Upper lobe of right lung (tissue), 1 donor: Measurements from ENCODE around the gene UBE2H. TPM values are rescaled to one million over a fixed set of nuclear protein-coding genes. Genes with fewer than 3 reads are reported as not detected.

Experiments used
- ATAC-seq: fragments of 200-7000 bp; cut with Tn5 transposase; one replicate; pipeline ENCODE4 v1.9.1; 2020; ENCODE audit warnings: mild to moderate bottlenecking, moderate library complexity
- DNase-seq: peaks from one replicate; pipeline ENCODE4 v3.0.0-alpha.2; 2020
- H3K27ac ChIP-seq: fragments of 200-600 bp; one replicate; pipeline ENCODE4 v1.8.0; 2022
- H3K27me3 ChIP-seq: fragments of 200-600 bp; one replicate; pipeline ENCODE4 v1.8.0; 2022; ENCODE audit warnings: mild to moderate bottlenecking
- H3K36me3 ChIP-seq: fragments of 200-600 bp; one replicate; pipeline ENCODE4 v1.8.0; 2022
- H3K4me1 ChIP-seq: fragments of 200-600 bp; one replicate; pipeline ENCODE4 v1.8.0; 2022
- H3K4me3 ChIP-seq: fragments of 200-600 bp; one replicate; pipeline ENCODE4 v1.8.0; 2022; ENCODE audit warnings: mild to moderate bottlenecking
- H3K9me3 ChIP-seq: fragments of 200-600 bp; one replicate; pipeline ENCODE4 v1.8.0; 2022
- CTCF ChIP-seq: fragments of 200-600 bp; IDR thresholded peaks from one replicate; pipeline ENCODE4 v1.8.0; 2022; ENCODE audit warnings: antibody characterized with exemption
- intact Hi-C: fragments of 100-400 bp; cut with DNase I; formaldehyde crosslinking; loops from one replicate; pipeline ENCODE4 v1.11.0; 2022
- total RNA-seq: library from RNA; stranded (reverse); fragmentation: NEBNext Ultra II Directional; extraction: Animal tissue kit (Norgen Biotek cat#: 25700); gene quantifications from one replicate; pipeline ENCODE4 v1.2.1, GENCODE V29; 2021
- donor health status: DM: no; HTN: yes; CAD: no; lungs with severe emphysema.

Gene UBE2H
- total RNA-seq, 1 donor from 2014 or later: 69.1 TPM

- DNase-seq (no peak), ATAC-seq (peak; percentile 61)
- H3K27me3 ChIP-seq: no peaks in the 10 kb centered on the region
- no peak overlapping the region for H3K4me3 ChIP-seq
- TF ChIP-seq CTCF: no peak
- H3K9me3 ChIP-seq: no peaks in the 10 kb centered on the region
- peaks cover 29% of the 10 kb centered on the region for H3K36me3 ChIP-seq
- peaks cover 15% of the 10 kb centered on the region for H3K4me1 ChIP-seq
- peak overlapping the region; percentile 60 for H3K27ac ChIP-seq
- intact Hi-C loops: loop anchor here (10.0 kb wide), 1 partner anchor 183 kb away; no protein-coding TSS in a partner anchor
Measured at GRCh38 chr7:129831424-129832058, 121.2 kb downstream of the UBE2H start.

- no peak for ATAC-seq
Measured at GRCh38 chr7:129830949-129831348, 121.8 kb downstream of the UBE2H start.

GRCh38 chr7:129829737-129830631, 122.8 kb downstream of the UBE2H start:
- peaks cover 19% of the 10 kb centered on the region for H3K4me1 ChIP-seq
- no peaks in the 10 kb centered on the region for H3K27me3 ChIP-seq
- TF ChIP-seq CTCF: peak; percentile 81
- no peaks in the 10 kb centered on the region for H3K9me3 ChIP-seq
- peak; percentile 44 for ATAC-seq
- DNase-seq: no peak
- intact Hi-C loops: loop anchor here (10.0 kb wide), 2 partner anchors 165 to 185 kb away; no protein-coding TSS in a partner anchor
- H3K27ac ChIP-seq: peak overlapping the region; percentile 55
- no peak overlapping the region for H3K4me3 ChIP-seq
- H3K36me3 ChIP-seq: peaks cover 19% of the 10 kb centered on the region

More at GRCh38 chr7:129830949-129831348, 121.8 kb downstream of the UBE2H start:
- Histone ChIP-seq H3K4me1 (peaks cover 17% of the 10 kb centered on the region), H3K36me3 (peaks cover 29% of the 10 kb centered on the region), H3K9me3 (no peaks in the 10 kb centered on the region), H3K27me3 (no peaks in the 10 kb centered on the region), H3K4me3 (no peak overlapping the region), H3K27ac (peak overlapping the region; percentile 21)
- no peak for DNase-seq
- TF ChIP-seq CTCF: no peak
- intact Hi-C loops: loop anchor here (10.0 kb wide), 1 partner anchor 184 kb away; no protein-coding TSS in a partner anchor

- intact Hi-C loops: loop anchor here (10.0 kb wide), 1 partner anchor 164 kb away; no protein-coding TSS in a partner anchor
- ATAC-seq (no peak), DNase-seq (no peak)
- no peak overlapping the region for H3K4me3 ChIP-seq
- H3K9me3 ChIP-seq: no peaks in the 10 kb centered on the region
- H3K36me3 ChIP-seq: peaks cover 11% of the 10 kb centered on the region
- no peak overlapping the region for H3K27ac ChIP-seq
- peaks cover 23% of the 10 kb centered on the region for H3K4me1 ChIP-seq
- no peak for TF ChIP-seq CTCF
- no peaks in the 10 kb centered on the region for H3K27me3 ChIP-seq
Measured at GRCh38 chr7:129828989-129829736, 123.6 kb downstream of the UBE2H start.

- DNase-seq: no peak
- H3K4me1 ChIP-seq: peaks cover 23% of the 10 kb centered on the region
Measured at GRCh38 chr7:129828078-129828762, 124.5 kb downstream of the UBE2H start.

More at GRCh38 chr7:129828078-129828762, 124.5 kb downstream of the UBE2H start:
- Histone ChIP-seq H3K4me3 (no peak overlapping the region), H3K9me3 (no peaks in the 10 kb centered on the region), H3K36me3 (peaks cover 2% of the 10 kb centered on the region), H3K27me3 (no peaks in the 10 kb centered on the region), H3K27ac (no peak overlapping the region)
- ATAC-seq: no peak
- TF ChIP-seq CTCF: no peak
- intact Hi-C loops: loop anchor here (10.0 kb wide), 1 partner anchor 163 kb away; no protein-coding TSS in a partner anchor
